Activated B cell treated with CpG ODN at 0.5 μM for 24 hours (primary cell): ENCODE measurements around the gene SNAPC1. TPM values are rescaled to one million over a fixed set of nuclear protein-coding genes. Genes with fewer than 3 reads are reported as not detected.

Experiments
- ATAC-seq: fragments of 200-7000 bp; cut with Tn5 transposase; one replicate; pipeline ENCODE4 v1.10.0; 2021; ENCODE audit warnings: low read depth, mild to moderate bottlenecking, moderate library complexity
- CTCF ChIA-PET: fragments of 350-600 bp; sonication (Branson Sonifier 250); formaldehyde crosslinking; loops from one replicate; lab custom pipeline; 2021; ENCODE audit warnings: antibody characterized with exemption; lab: Charles Lee
- POLR2A ChIA-PET: fragments of 350-600 bp; sonication (Branson Sonifier 250); formaldehyde crosslinking; loops from one replicate; lab custom pipeline; 2021; ENCODE audit warnings: antibody characterized with exemption; lab: Charles Lee
- DNase-seq: peaks from one replicate; pipeline ENCODE4 v3.0.0; 2022
- H3K27ac Mint-ChIP-seq: one replicate; pipeline ENCODE4 v1.8.0; 2020; ENCODE audit warnings: mixed read lengths
- H3K27me3 Mint-ChIP-seq: one replicate; pipeline ENCODE4 v1.8.0; 2021; ENCODE audit warnings: mixed read lengths
- H3K36me3 Mint-ChIP-seq: one replicate; pipeline ENCODE4 v1.8.0; 2021; ENCODE audit warnings: low read depth, mixed read lengths
- H3K4me1 Mint-ChIP-seq: one replicate; pipeline ENCODE4 v1.8.0; 2021; ENCODE audit warnings: mixed read lengths
- H3K4me3 Mint-ChIP-seq: one replicate; pipeline ENCODE4 v1.8.0; 2020; ENCODE audit warnings: mild to moderate bottlenecking, mixed read lengths
- H3K9me3 Mint-ChIP-seq: one replicate; pipeline ENCODE4 v1.8.0; 2020; ENCODE audit warnings: mixed read lengths
- CTCF ChIP-seq: fragments of 200-600 bp; IDR thresholded peaks from one replicate; pipeline ENCODE4 v1.8.0; 2022; ENCODE audit warnings: antibody characterized with exemption, mild to moderate bottlenecking
- intact Hi-C: fragments of 100-400 bp; cut with micrococcal nuclease; formaldehyde crosslinking; loops from one replicate; pipeline ENCODE4 v1.15.1; 2024
- total RNA-seq: library from RNA; stranded (reverse); gene quantifications from 2 replicates; pipeline ENCODE4 v1.2.3, GENCODE V29; 2022

Gene SNAPC1
- total RNA-seq, 1 donor from 2014 or later: 5.2 TPM

- intact Hi-C loops: no loop called here
- DNase-seq: no peak
- Mint-ChIP-seq H3K27ac (no peak overlapping the region), H3K9me3 (no peaks in the 10 kb centered on the region), H3K36me3 (no peaks in the 10 kb centered on the region), H3K4me1 (peaks cover 3% of the 10 kb centered on the region), H3K27me3 (peaks cover 3% of the 10 kb centered on the region), H3K4me3 (no peak overlapping the region)
- CTCF ChIA-PET: interaction anchor here (1.0 to 4.0 kb wide), 9 partner anchors 56 to 548 kb away, joined by 5 to 123 read pairs (median 10); partner anchors contain the start of gene SNAPC1
- ATAC-seq: no peak
- POLR2A ChIA-PET: no interaction called here
- no peak for TF ChIP-seq CTCF
These were observed 76.5 kb downstream of the SNAPC1 start for GRCh38 chr14:61838661-61839245.

- Mint-ChIP-seq H3K9me3 (no peaks in the 10 kb centered on the region), H3K4me3 (no peak overlapping the region), H3K27ac (no peak overlapping the region), H3K27me3 (peaks cover 3% of the 10 kb centered on the region), H3K4me1 (peaks cover 3% of the 10 kb centered on the region), H3K36me3 (no peaks in the 10 kb centered on the region)
- CTCF ChIA-PET: interaction anchor here (3.0 to 4.0 kb wide), 2 partner anchors 77 to 381 kb away, joined by 10 to 123 read pairs; partner anchors contain the start of gene SNAPC1
- ATAC-seq: no peak
- no peak for TF ChIP-seq CTCF
- intact Hi-C loops: no loop called here
- POLR2A ChIA-PET: no interaction called here
- DNase-seq: no peak
These were observed 77.3 kb downstream of the SNAPC1 start for GRCh38 chr14:61839507-61839906.

GRCh38 chr14:61841145-61841544, 78.9 kb downstream of the SNAPC1 start:
- Mint-ChIP-seq H3K36me3 (no peaks in the 10 kb centered on the region), H3K4me1 (peaks cover 3% of the 10 kb centered on the region), H3K4me3 (no peak overlapping the region), H3K9me3 (no peaks in the 10 kb centered on the region), H3K27ac (no peak overlapping the region), H3K27me3 (peaks cover 6% of the 10 kb centered on the region)
- POLR2A ChIA-PET: no interaction called here
- no peak for TF ChIP-seq CTCF
- DNase-seq (no peak), ATAC-seq (no peak)
- intact Hi-C loops: no loop called here
- CTCF ChIA-PET: interaction anchor here (1.0 to 1.6 kb wide), 4 partner anchors 84 to 386 kb away, joined by 3 to 4 read pairs (median 4); no protein-coding TSS in a partner anchor

Other genes with a start within 250 kb of the SNAPC1 start
- 148 and 179 TPM in 2 replicates for gene HIF1A, start 66.9 kb upstream of the SNAPC1 start, total RNA-seq
- gene SYT16, start 50.3 kb downstream of the SNAPC1 start, total RNA-seq: 0.05 and 0.09 TPM in 2 replicates